Activated effector memory CD4-positive, alpha-beta T cell treated with Interleukin-2 at 50 U/mL for 16 hours (primary cell): ENCODE measurements around the gene CLEC14A.

ENCODE experiments used
- DNase-seq: peaks from one replicate; pipeline ENCODE4 v3.0.0-alpha.2; 2020

Gene CLEC14A

GRCh38 chr14:38204719-38205115 lies 51.2 kb downstream of the CLEC14A start:
- no peak for DNase-seq
